Gastrocnemius medialis (tissue), 4 donors: ENCODE measurements around the gene S100A4. TPM values are rescaled to one million over a fixed set of nuclear protein-coding genes. Genes with fewer than 3 reads are reported as not detected.

Experiments
- ATAC-seq, 2 donors: fragments of 150-250 bp; one replicate each; pipeline ENCODE4 v1.9.1; 2016
- DNase-seq, 2 donors: peaks; one replicate each; pipeline ENCODE4 v3.0.0-alpha.2; 2019
- H3K27ac ChIP-seq, 4 donors: fragments of 200-600 bp; sonication (generic); 1 replicate in 1 of 4; 2 replicates in 3 of 4; pipeline ENCODE4 v1.5.1; 2016 to 2018; ENCODE audit warnings: mild to moderate bottlenecking in 2 of 4, moderate library complexity in 1 of 4
- H3K27me3 ChIP-seq, 3 donors: fragments of 200-600 bp; sonication (generic) in 2 of 3; 1 replicate in 1 of 3; 2 replicates in 2 of 3; pipeline versions ENCODE4 v1.5.1 to v1.6.0; 2016 to 2019; ENCODE audit warnings: mild to moderate bottlenecking in 1 of 3, moderate library complexity in 1 of 3
- H3K36me3 ChIP-seq, 2 donors: fragments of 200-600 bp; sonication (generic) in 1 of 2; one replicate each; pipeline ENCODE4 v1.5.1; 2017 to 2018
- H3K4me1 ChIP-seq, 2 donors: fragments of 200-600 bp; sonication (generic) in 1 of 2; one replicate each; pipeline ENCODE4 v1.5.1; 2016 to 2017; ENCODE audit warnings: mild to moderate bottlenecking in 2 of 2
- H3K4me3 ChIP-seq, 4 donors: fragments of 200-600 bp; sonication (generic) in 3 of 4; 1 replicate in 1 of 4; 2 replicates in 3 of 4; pipeline ENCODE4 v1.5.1; 2016 to 2019; ENCODE audit warnings: mild to moderate bottlenecking in 2 of 4
- H3K9me3 ChIP-seq, 3 donors: fragments of 200-600 bp; sonication (generic) in 2 of 3; 1 replicate in 1 of 3; 2 replicates in 2 of 3; pipeline ENCODE4 v1.5.1; 2016 to 2019
- CTCF ChIP-seq, 5 experiments: fragments of 450-650 bp in 3 of 5; fragments of 200-600 bp in 2 of 5; sonication (generic) in 2 of 5; IDR thresholded peaks in 4 of 5; conservative IDR thresholded peaks in 1 of 5; 1 replicate in 4 of 5; 2 replicates in 1 of 5; pipeline ENCODE4 v1.5.1; 2016 to 2019; ENCODE audit warnings: antibody characterized with exemption in 5 of 5, mild to moderate bottlenecking in 3 of 5, moderate library complexity in 3 of 5
- POLR2A ChIP-seq, 2 donors: fragments of 450-650 bp; IDR thresholded peaks; one replicate each; pipeline ENCODE4 v1.6.1; 2017; ENCODE audit warnings: antibody characterized with exemption in 2 of 2, mild to moderate bottlenecking in 2 of 2, moderate library complexity in 2 of 2
- in situ Hi-C, 4 donors: fragments of 200-750 bp; cut with MboI; loops; one replicate each; pipeline versions ENCODE4 v1.15.0 to v1.8.0; 2017; ENCODE audit warnings: low sequenced_read_pairs in 4 of 4
- intact Hi-C: fragments of 100-400 bp; cut with DNase I; formaldehyde crosslinking; loops from one replicate; pipeline ENCODE4 v1.15.1; 2023; ENCODE audit warnings: low total_unique reads
- total RNA-seq, 4 donors: library from RNA; depleted of rRNA; stranded (reverse); fragments of >200 nt; gene quantifications; one replicate each; pipeline versions ENCODE4 v1.1.0 to v1.2.3, GENCODE V29; 2016

The S100A4 gene
- total RNA-seq, 4 donors from 2014 or later, result 76.8 to 377 (median 144) TPM

- no peaks in the 10 kb centered on the region for H3K27me3 ChIP-seq
- no peak overlapping the region for H3K4me3 ChIP-seq
- in situ Hi-C loops (loop anchor here (5.0 to 10.0 kb wide), 2 partner anchors 47 to 49 kb away; no protein-coding TSS in a partner anchor), intact Hi-C loops (loop anchor here (10.0 kb wide), 1 partner anchor 207 kb away; the partner anchor contains the start of gene S100A9)
- TF ChIP-seq CTCF (IDR thresholded peaks at IDR 0.05 in 4 of 5, conservative IDR thresholded peaks at IDR 0.05 in 1 of 5) (no peak), POLR2A (IDR thresholded peaks at IDR 0.05) (no peak)
- DNase-seq, result no peak
- peak overlapping the region in 1 of 4 donors; percentile 16 for H3K27ac ChIP-seq
- ATAC-seq, result no peak
- no peaks in the 10 kb centered on the region for H3K9me3 ChIP-seq
- peaks cover 10 to 14% of the 10 kb centered on the region in 2 donors for H3K4me1 ChIP-seq
- no peaks in the 10 kb centered on the region for H3K36me3 ChIP-seq
Measured at GRCh38 chr1:153561466-153561985, 15.9 kb upstream of the S100A4 start.

GRCh38 chr1:153560771-153561465 is 15.3 kb upstream of the S100A4 start:
- no peak for ATAC-seq
- no peak for DNase-seq
- H3K4me1 ChIP-seq, result peaks cover 5 to 8% of the 10 kb centered on the region in 2 donors
- intact Hi-C loops (loop anchor here (10.0 kb wide), 1 partner anchor 206 kb away; the partner anchor contains the start of gene S100A9), in situ Hi-C loops (loop anchor here (5.0 to 10.0 kb wide), 2 partner anchors 46 to 49 kb away; no protein-coding TSS in a partner anchor)
- H3K36me3 ChIP-seq, result no peaks in the 10 kb centered on the region
- H3K27ac ChIP-seq, result peak overlapping the region in 1 of 4 donors; percentile 16
- no peak for TF ChIP-seq POLR2A (IDR thresholded peaks at IDR 0.05)
- TF ChIP-seq CTCF (IDR thresholded peaks at IDR 0.05 in 4 of 5, conservative IDR thresholded peaks at IDR 0.05 in 1 of 5), result no peak
- no peaks in the 10 kb centered on the region for H3K27me3 ChIP-seq
- H3K9me3 ChIP-seq, result no peaks in the 10 kb centered on the region
- H3K4me3 ChIP-seq, result no peak overlapping the region

- intact Hi-C loops (loop anchor here (10.0 kb wide), 1 partner anchor 205 kb away; the partner anchor contains the start of gene S100A9), in situ Hi-C loops (loop anchor here (5.0 to 10.0 kb wide), 2 partner anchors 45 to 48 kb away; no protein-coding TSS in a partner anchor)
- H3K9me3 ChIP-seq, result no peaks in the 10 kb centered on the region
- H3K4me3 ChIP-seq, result no peak overlapping the region
- no peak overlapping the region for H3K27ac ChIP-seq
- ATAC-seq, result no peak
- peaks cover 0 to under 1% of the 10 kb centered on the region in 2 donors for H3K4me1 ChIP-seq
- H3K27me3 ChIP-seq, result no peaks in the 10 kb centered on the region
- TF ChIP-seq POLR2A (IDR thresholded peaks at IDR 0.05) (no peak), CTCF (IDR thresholded peaks at IDR 0.05 in 4 of 5, conservative IDR thresholded peaks at IDR 0.05 in 1 of 5) (no peak)
- no peak for DNase-seq
- no peaks in the 10 kb centered on the region for H3K36me3 ChIP-seq
Measured at GRCh38 chr1:153560241-153560640, 14.6 kb upstream of the S100A4 start.

GRCh38 chr1:153557877-153558276 is 12.3 kb upstream of the S100A4 start:
- H3K36me3 ChIP-seq, result no peaks in the 10 kb centered on the region
- H3K9me3 ChIP-seq, result no peaks in the 10 kb centered on the region
- H3K4me1 ChIP-seq, result peaks cover 0 to 8% of the 10 kb centered on the region in 2 donors
- intact Hi-C loops (no loop called here), in situ Hi-C loops (no loop called here)
- ATAC-seq (no peak), DNase-seq (no peak)
- H3K27ac ChIP-seq, result no peak overlapping the region
- TF ChIP-seq POLR2A (IDR thresholded peaks at IDR 0.05) (no peak), CTCF (IDR thresholded peaks at IDR 0.05 in 4 of 5, conservative IDR thresholded peaks at IDR 0.05 in 1 of 5) (no peak)
- no peaks in the 10 kb centered on the region for H3K27me3 ChIP-seq
- no peak overlapping the region for H3K4me3 ChIP-seq
